BE2C (cell line): Measurements from ENCODE around the gene TARBP1.
"Not testable (repeated sequence)": the region's sequence is repeated elsewhere in the genome, so short reads cannot be mapped to it uniquely, and the experiment has no call there.

Source experiments
- DNase-seq: peaks from one replicate; pipeline ENCODE4 v3.0.0-alpha.2; 2020
- H3K27me3 ChIP-seq: fragments of 250-450 bp; sonication (Bioruptor Pico); 2 replicates; pipeline ENCODE4 v1.5.1; 2020; ENCODE audit warnings: mild to moderate bottlenecking
- H3K36me3 ChIP-seq: fragments of 250-450 bp; sonication (Bioruptor Pico); 2 replicates; pipeline ENCODE4 v1.5.1; 2020; ENCODE audit warnings: mild to moderate bottlenecking
- H3K4me1 ChIP-seq: fragments of 250-450 bp; sonication (Bioruptor Pico); 2 replicates; pipeline ENCODE4 v1.5.1; 2020
- H3K4me3 ChIP-seq: 2 replicates; pipeline ENCODE4 v1.5.1; 2011; ENCODE audit warnings: low read depth, low read length
- H3K9me3 ChIP-seq: fragments of 250-450 bp; sonication (Bioruptor Pico); 2 replicates; pipeline ENCODE4 v1.5.1; 2020
- CTCF ChIP-seq: IDR thresholded peaks from 2 replicates; pipeline ENCODE4 v1.5.1; 2012; ENCODE audit warnings: mild to moderate bottlenecking, low read depth, low read length

TARBP1 gene

DNA sequence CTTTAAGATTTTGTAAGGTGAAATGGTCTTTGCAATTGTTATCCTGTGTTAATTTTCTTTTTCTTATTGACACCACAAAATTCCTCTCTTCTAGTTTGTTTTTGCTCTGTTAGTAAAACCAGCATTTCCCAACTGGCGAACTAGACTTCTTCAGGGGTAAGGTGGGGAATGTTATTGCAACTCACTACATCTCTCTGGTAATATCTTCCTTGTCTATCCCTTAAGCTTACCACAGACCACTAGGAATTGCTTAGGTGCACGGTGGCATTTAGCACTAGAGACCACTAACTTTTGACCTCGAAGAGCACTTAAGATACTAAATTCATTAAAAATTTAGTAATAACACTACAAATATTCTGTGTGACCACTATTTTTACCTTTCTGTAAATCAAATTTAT lies 109.9 kb downstream of the TARBP1 start:
- DNase-seq: no peak
- TF ChIP-seq CTCF: no peak
- Histone ChIP-seq H3K27me3 (no peaks in the 10 kb centered on the region), H3K9me3 (no peaks in the 10 kb centered on the region), H3K36me3 (no peaks in the 10 kb centered on the region), H3K4me3 (no peak overlapping the region), H3K4me1 (no peaks in the 10 kb centered on the region)

DNA sequence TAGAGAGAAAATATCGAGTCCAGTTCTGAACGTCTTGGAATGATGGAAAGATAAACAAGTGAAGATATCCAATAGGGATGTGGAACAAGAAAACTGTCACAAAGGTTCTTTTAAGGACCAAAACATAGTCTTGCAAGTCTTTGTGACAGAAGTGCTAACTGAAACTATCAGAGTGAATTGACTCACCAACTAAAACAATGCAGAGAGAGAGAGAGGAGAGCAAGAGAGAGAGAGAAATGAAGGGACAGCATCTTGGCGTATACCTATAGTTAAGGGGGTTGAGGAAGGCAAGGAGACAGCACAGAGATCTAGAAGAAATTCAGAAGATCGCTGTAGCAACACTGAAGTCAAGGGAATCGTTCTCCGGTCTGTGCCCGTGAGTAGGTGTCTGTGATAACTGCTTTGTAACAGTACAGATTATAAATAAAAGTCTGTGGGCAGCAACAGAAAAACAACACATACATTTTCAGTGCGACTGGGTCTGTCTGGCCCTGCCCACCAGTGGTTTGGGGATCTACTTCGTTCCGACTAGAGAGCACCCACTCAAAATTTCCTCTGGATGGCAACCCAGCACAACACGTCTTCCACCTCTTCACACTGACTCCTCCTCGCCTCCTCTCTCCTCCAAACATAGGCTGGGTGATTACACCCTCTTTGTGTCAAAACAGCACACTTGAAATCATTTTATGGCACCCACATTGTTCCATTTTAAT lies 110.5 kb downstream of the TARBP1 start:
- DNase-seq: no peak
- H3K4me1 ChIP-seq: no peaks in the 10 kb centered on the region
- H3K36me3 ChIP-seq: no peaks in the 10 kb centered on the region
- H3K27me3 ChIP-seq: no peaks in the 10 kb centered on the region
- no peak overlapping the region for H3K4me3 ChIP-seq
- no peak for TF ChIP-seq CTCF
- H3K9me3 ChIP-seq: no peaks in the 10 kb centered on the region

- Histone ChIP-seq H3K4me1 (no peaks in the 10 kb centered on the region), H3K36me3 (no peaks in the 10 kb centered on the region), H3K27me3 (no peaks in the 10 kb centered on the region), H3K4me3 (no peak overlapping the region), H3K9me3 (no peaks in the 10 kb centered on the region)
- DNase-seq: no peak
- TF ChIP-seq CTCF: no peak
Observed at GRCh38 chr1:234362558-234362957, 116.4 kb downstream of the TARBP1 start.

GRCh38 chr1:234361102-234361603 lies 117.8 kb downstream of the TARBP1 start:
- Histone ChIP-seq H3K4me3 (no peak overlapping the region), H3K27me3 (no peaks in the 10 kb centered on the region), H3K4me1 (no peaks in the 10 kb centered on the region), H3K36me3 (no peaks in the 10 kb centered on the region), H3K9me3 (no peaks in the 10 kb centered on the region)
- no peak for TF ChIP-seq CTCF
- no peak for DNase-seq

- Histone ChIP-seq H3K4me3 (no peak overlapping the region), H3K36me3 (no peaks in the 10 kb centered on the region), H3K4me1 (no peaks in the 10 kb centered on the region), H3K9me3 (no peaks in the 10 kb centered on the region), H3K27me3 (peaks cover 7% of the 10 kb centered on the region)
- no peak for TF ChIP-seq CTCF
- DNase-seq: no peak
Observed at GRCh38 chr1:234357831-234358230, 121.1 kb downstream of the TARBP1 start.

DNA sequence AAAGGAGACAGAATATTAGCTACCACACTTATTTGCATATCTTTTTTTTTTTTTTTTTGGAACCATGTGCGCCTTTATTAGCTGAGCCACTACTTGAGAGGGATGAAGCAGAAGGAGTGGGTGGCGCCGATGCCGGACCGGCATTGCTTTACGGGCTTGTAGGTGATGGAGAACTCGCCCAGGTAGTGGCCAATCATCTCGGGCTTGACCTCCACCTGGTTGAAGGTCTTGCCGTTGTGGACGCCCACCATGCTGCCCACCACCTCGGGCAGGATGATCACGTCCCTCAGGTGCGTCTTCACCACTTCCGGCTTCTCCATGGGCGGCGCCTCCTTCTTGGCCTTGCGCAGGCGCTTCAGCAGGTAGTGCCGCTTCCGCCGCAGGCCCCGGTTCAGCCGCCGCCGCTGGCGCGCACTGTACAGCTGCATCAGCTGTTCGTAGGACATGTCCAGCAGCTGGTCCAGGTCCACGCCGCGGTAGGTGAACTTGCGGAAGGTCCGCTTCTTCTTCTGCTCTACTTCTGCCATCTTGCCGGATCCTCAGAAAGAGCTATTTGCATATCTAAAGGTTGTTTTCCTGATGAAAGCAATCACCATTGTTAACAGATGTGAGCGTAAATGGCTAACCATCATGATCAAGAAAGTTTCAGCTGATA lies 122.2 kb downstream of the TARBP1 start:
- H3K36me3 ChIP-seq, H3K4me1 ChIP-seq, H3K9me3 ChIP-seq: not testable (repeated sequence)
- peaks cover 16% of the 10 kb centered on the region for H3K27me3 ChIP-seq
- peak; percentile 52 for DNase-seq
- peak overlapping the region; percentile 53 for H3K4me3 ChIP-seq
